ENCODE data around the gene ALK.

- TF ChIP-seq CTCF (IDR thresholded peaks at IDR 0.05; ENCODE audit: low read depth, low read length): no peak
- no peak for TF ChIP-seq EZH2phosphoT487 (IDR thresholded peaks at IDR 0.05; ENCODE audit: low read depth)
Observed at GRCh38 chr2:29223851-29224692, 697.3 kb downstream of the ALK start.
